HPDE6-E6E7 (cell line): ENCODE data around the gene EDN1.

ENCODE experiments used
- DNase-seq: peaks from one replicate; pipeline ENCODE4 v3.0.0; 2011; ENCODE audit warnings: missing footprints; ENCODE audit errors: extremely low spot score

Gene EDN1

GRCh38 chr6:12289933-12290820 lies at the start of gene EDN1:
Gene EDN1, plus strand, starts transcription at chr6:12290361. Its CDS starts 269 bp downstream, at chr6:12290630.
- no peak for DNase-seq

- DNase-seq, result peak; percentile 7
These were observed 48.5 kb upstream of the EDN1 start for GRCh38 chr6:12241493-12242175.

DNA sequence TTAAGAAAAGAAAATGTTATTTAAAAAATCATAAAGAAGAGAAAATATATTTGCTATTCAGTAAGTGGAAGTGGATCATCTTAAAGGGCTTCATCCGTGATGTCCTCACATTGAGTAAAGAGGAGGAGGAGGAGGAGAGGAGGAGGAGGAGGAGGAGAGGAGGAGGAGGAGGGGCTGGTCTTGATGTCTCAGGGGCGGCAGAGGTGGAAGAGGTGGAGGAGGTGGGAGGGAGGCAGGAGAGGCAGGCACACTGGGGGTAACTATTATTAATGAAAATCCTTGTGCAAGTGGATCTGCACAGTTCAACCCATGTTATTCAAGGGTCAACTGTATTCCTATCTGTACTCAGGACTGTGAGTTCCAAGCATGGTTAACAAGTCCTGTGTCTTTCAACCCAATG lies 47.0 kb upstream of the EDN1 start:
- DNase-seq, result no peak

DNA sequence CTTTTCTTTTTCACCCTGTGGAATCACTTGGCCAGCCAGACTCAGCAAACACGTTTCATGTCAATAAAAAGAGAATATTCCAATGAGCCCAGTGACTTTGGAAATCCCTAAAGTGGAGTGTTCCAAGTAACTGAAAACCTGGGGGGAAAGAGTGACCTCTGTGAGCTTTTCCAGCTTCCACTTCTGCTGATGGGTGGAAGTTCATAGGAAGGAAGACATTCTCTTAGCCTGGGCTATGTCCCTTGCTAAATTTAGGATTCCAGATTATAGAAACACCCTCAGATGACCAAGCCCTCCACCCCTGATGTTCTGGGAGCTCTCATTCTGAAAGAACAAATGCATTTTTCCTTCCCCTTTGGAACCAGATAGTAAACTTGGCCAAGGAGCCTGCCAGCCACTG lies 44.8 kb upstream of the EDN1 start:
- DNase-seq, result no peak

DNA sequence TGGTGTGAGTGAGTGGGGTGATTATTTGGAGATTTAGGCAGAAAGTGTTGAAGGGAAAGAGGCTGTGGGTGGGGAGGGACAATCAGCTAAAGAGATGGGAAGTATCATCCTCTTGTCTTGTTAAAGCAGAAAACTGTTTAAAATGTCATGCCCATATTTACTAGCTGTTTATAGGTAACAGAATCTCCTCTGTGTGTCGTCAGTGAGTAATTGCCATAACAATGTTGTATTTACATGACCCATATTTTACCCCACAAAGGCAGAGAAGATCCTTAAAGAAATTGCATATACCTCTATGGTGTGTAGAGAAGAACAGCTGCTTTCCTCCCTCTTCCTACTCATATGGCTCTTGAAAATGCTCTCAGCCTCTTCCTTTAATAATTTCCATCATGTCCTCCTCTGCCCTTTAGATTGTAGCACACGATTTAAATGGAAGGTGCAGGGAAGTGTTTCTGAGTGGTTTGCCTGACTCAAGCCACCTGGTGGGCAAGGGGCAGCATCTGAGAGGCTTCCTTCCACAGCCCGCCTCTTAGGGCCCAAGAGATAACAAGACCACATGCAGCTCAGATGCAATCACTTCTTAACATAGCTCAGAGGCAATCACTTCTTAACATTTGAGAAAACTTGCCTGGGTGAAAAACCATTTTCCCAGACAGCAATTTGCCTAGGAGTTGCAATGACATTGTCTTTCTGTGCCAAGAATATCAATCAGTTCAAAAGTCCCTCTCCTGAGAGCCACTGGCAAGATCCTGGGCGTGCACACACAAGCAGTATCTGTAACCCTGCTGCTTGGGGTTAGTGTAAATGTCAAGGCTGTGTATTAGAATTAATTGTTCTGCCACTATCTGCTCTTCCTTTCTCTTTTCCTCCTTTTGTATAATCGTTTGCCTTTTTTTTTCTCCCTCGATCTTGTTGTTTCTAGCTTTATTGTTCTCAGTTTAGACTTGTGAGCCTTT lies 44.1 kb upstream of the EDN1 start:
- no peak for DNase-seq

DNA sequence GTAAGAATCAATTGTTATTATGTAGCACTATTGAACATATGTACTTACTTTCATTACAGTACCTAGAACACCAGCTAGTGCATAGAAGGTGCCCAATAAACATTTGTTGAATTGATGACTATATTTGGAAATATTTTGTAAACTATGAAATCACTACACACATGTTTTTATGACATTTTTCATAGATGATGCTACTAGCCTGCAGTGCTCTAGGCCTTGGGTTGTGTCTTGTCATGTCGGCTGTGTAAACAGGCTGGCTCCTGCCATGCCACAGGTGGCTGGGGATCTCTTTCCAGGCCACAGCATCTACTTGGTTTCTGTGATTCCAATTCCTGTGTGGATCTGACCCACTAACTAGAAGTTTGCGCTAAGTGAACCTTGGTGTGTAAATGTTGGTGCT lies 43.3 kb upstream of the EDN1 start:
- DNase-seq, result no peak

DNA sequence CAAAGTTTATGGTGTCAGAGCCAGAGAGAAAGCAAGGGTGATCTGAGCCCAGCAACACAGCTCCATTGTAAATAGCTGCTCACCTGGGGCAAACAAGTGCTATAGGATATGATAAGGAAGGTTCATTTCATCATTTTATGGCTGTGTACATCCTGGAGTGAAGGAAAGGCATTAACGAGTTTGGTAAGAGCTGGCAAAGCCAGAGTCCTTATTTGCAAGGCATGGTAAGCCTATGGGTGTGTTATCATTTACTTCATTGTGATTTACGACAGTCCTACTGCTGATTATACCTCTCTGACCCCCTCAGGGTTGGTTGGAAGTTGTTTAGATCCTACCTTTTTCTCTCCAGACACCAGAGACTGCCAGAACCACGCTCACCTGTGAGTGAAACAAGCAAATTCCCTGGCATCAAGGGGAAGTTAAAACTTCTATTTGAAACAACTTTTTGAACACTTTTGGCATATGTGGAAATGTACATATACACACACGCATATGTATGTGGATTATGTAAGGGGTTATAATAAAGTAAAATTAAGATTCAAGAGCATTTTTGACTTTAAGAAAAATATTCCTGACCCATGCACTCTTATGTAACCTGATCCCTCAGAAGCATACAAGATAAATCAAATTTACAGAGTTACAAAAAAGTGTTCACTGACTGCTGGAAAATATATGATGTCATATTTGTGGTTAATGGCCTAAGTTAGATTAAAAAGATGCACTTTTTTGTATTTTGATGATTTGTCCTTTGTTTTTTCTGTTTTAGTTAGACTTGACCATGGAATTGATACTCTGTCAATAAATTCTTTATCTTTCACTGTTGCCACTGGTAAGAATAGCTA lies 40.4 kb upstream of the EDN1 start:
- no peak for DNase-seq

DNA sequence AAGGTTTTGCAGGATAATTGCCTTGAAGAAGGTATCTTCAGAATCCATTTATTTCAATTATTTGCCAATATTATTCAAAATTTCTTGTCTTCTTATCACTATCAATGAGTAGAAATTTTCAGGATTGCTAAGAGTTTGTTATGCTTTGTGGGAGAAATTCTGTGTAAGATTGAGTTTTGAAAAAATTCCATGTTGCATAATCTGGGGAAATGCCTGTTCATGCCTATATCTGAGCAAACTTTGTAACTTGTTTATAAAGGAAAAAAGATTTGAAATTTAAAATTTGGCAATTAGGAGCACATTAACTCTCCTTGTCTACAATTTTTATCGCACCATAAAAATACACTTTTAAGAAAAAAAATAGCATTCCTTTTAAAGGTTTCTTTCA lies 39.8 kb upstream of the EDN1 start:
- DNase-seq, result no peak

GRCh38 chr6:12254210-12254609 lies 36.0 kb upstream of the EDN1 start:
- no peak for DNase-seq

DNA sequence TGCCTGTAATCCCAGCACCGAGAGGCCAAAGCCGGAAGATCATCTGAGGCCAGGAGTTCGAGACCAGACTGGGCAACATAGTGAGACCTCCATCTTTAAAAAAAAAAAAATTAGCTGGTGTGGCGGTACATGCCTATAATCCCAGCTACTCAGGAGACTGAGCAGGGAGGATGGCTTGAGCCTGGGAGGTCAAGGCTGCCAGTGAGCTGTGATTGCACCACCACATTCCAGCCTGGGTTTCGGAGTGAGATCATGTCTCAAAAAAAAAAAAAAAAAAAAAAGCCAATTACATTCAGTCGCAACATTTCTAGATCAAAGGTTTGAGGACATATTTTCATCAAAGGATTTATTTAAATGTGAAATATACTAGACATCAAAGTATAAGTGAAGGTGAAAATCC lies 32.0 kb upstream of the EDN1 start:
- no peak for DNase-seq

DNA sequence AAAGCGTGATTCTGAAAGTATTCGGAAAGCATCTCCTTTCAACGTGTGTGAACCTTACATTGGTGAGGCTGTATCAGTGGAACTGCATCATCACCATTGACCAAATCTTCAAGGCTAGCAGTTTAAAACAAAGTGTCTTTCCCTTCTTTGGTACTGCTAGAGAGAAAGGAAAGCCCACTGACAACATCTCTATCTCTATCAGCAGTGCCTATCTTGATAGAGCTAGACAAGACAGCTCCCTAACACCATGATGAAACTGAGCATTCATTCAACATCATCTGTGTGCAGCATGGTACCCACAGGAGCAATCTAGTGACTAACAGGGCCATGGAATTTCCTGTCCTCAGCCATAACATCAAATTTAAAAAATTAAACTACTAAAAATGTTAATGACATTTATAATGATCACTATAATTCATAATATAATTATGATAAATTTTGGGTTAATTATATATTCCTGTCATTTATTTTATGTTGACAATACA lies 31.5 kb upstream of the EDN1 start:
- no peak for DNase-seq

DNA sequence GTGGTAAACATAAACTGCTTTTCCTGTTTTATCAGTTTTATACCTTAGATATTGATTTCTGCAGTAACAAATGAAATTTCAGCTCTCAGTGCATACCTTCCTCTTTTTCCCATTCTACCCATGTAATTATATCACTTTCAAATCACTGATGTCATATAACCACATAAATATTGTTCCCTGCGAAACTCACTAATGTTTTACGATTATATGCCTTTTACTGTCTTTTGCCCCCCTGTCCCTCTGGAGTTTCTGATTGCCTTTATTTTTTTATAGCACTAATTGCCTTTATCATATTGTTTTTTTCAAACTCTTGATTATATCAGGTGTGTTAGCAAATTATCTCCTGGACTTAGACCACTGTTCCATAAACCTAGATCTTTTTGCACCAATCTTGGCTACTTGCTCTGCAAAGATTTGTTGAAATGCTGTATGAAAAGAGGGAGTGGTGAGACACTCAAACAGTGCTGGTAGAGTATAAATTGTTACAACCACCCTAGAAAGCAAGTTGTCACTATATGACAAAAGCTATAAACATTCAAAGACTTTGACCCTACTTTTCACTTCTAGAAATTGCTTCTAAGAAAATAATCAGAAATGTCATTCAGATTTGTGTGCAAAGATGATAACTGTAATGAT lies 29.6 kb upstream of the EDN1 start:
- DNase-seq, result no peak

- no peak for DNase-seq
These were observed 28.7 kb upstream of the EDN1 start for GRCh38 chr6:12261502-12261901.

- DNase-seq, result no peak
These were observed 27.7 kb upstream of the EDN1 start for GRCh38 chr6:12262236-12263061.

DNA sequence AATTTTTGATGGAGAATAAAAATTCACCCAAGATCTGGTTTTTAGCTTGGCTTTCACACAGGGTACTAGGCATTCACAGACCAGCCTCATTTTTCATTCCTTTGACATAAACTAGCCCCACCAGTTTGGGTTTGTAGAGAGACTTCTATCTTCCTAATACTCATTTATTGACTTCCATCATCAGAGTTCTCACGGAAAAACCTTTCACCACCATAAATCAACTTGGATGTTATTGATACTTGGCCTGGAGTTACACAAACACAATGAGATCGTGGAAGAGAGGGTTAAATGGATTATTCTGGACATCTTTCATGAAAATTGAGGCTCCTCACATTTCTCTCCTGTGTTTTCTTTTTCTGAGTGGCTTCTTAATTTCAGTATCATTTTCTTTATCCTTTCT lies 26.8 kb upstream of the EDN1 start:
- DNase-seq, result no peak

DNA sequence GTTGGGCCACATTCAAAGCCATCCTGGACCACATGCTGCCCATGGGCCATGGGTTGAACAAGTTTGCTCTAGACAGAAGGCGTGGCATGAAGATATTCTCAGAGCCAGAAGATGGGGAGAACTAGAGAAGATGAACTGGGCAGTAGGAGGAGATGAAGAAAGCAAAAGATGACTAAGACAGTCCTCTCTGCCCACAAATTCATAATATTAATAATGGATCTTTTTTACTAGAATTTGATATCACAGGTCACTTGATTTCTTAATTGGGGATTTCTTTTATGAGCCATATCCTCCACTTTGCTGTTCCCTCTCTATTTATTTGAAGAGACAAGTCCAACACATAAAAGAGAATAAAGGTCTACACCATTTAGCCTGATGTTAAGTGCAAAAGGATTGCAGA lies 25.5 kb upstream of the EDN1 start:
- no peak for DNase-seq

DNA sequence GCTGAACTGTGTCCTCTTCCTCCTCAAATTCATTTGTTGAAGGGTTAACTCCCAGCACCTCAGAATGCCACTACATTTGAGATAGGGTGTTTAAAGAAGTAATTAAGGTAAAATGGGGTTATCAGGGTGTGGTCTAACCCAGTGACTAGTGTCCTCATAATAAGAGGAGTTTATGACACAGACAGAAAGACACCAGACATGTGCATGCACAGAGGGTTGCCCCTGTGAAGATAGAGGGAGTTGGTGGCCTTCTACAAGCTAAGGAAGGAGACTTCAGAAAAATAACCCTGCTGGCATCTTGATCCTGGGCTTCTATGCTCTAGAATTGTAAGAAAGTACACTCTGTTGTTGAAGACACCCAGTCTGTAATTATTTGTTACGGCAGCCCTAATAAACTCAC lies 24.9 kb upstream of the EDN1 start:
- DNase-seq, result no peak

GRCh38 chr6:12265791-12266190 lies 24.4 kb upstream of the EDN1 start:
- peak; percentile 34 for DNase-seq

DNA sequence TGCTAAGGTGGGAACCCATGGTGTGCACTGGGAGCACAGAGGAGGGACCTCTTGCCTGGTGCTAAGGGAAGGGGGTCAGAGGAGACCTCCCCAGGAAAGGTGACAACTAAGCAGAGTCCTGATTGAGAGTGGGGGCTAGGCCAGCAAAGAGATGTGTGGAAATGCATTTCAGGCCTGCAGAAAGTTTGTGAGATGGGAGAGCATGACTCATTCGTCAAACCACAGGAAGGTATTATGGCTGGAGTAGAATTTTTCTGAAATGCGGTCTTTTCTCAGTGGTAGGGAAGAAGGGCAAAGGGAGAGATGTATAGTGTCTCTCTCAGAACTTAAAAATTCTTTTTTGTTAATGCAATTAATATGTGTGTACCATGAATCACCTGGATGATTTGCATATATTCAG lies 23.6 kb upstream of the EDN1 start:
- peak; percentile 14 for DNase-seq

- DNase-seq, result no peak
These were observed 21.1 kb upstream of the EDN1 start for GRCh38 chr6:12269110-12269509.
